GM13976 (cell line): ENCODE data around the gene WDR74.

Experiments
- DNase-seq: peaks from one replicate; pipeline ENCODE4 v3.0.0; 2012; ENCODE audit warnings: low spot score
- CTCF ChIP-seq: IDR thresholded peaks from 2 replicates; pipeline ENCODE4 v1.5.1; 2012; ENCODE audit warnings: borderline replicate concordance, mild to moderate bottlenecking; ENCODE audit not compliant: insufficient read depth; ENCODE audit errors: extremely low read depth, missing control alignments, control extremely low read depth
- in situ Hi-C: fragments of 300-500 bp; cut with MboI; formaldehyde crosslinking; loops from one replicate; pipeline ENCODE4 v1.12.0; 2022; ENCODE audit warnings: low sequenced_read_pairs, mixed read lengths, inconsistent platforms; ENCODE audit not compliant: unreplicated experiment

The WDR74 gene

GRCh38 chr11:62787005-62787759 lies 52.2 kb downstream of the WDR74 start, which contains the start of gene TMEM179B:
TMEM179B (plus strand) TSS chr11:62787402; CDS start chr11:62787432, 30 bp downstream.
- in situ Hi-C loops = no loop called here
- DNase-seq = peak; percentile 98
- peak; percentile 79 for TF ChIP-seq CTCF

GRCh38 chr11:62786318-62787004 lies 52.9 kb downstream of the WDR74 start:
- peak; percentile 100 for TF ChIP-seq CTCF
- peak; percentile 94 for DNase-seq
- in situ Hi-C loops = no loop called here
